Osteoblast (primary cell): ENCODE results near the gene MALRD1. TPM values are rescaled to one million over a fixed set of nuclear protein-coding genes. Genes with fewer than 3 reads are reported as not detected.
A peak's percentile ranks its signal among the peaks of the same experiment; 100 is the strongest.

Experiments used
- DNase-seq: peaks from one replicate; pipeline ENCODE4 v3.0.0; 2011; ENCODE audit warnings: low spot score, mixed read lengths; ENCODE audit not compliant: insufficient read length; ENCODE audit errors: missing footprints
- H2AFZ ChIP-seq: 2 replicates; pipeline ENCODE4 v1.6.0; 2011; ENCODE audit warnings: mild to moderate bottlenecking, low read length
- H3K27ac ChIP-seq: 2 replicates; pipeline ENCODE4 v1.5.1; 2011; ENCODE audit warnings: mild to moderate bottlenecking, low read depth, low read length, moderate library complexity
- H3K27me3 ChIP-seq: 2 replicates; pipeline ENCODE4 v1.6.0; 2012; ENCODE audit warnings: mild to moderate bottlenecking, control low read depth, inconsistent platforms, low read length, moderate library complexity; ENCODE audit not compliant: insufficient read depth
- H3K36me3 ChIP-seq: 2 replicates; pipeline ENCODE4 v1.5.1; 2011; ENCODE audit warnings: mild to moderate bottlenecking, low read length, control low read depth, moderate library complexity; ENCODE audit not compliant: insufficient read depth
- H3K4me1 ChIP-seq: 2 replicates; pipeline ENCODE4 v1.5.1; 2011; ENCODE audit warnings: mild to moderate bottlenecking, low read length, control low read depth, moderate library complexity; ENCODE audit not compliant: insufficient read depth
- H3K4me2 ChIP-seq: 2 replicates; pipeline ENCODE4 v1.6.0; 2011; ENCODE audit warnings: mild to moderate bottlenecking, low read length; ENCODE audit not compliant: insufficient read depth
- H3K4me3 ChIP-seq: fragments of 200-600 bp; sonication (generic); 3 replicates; pipeline ENCODE4 v1.5.1; 2012; ENCODE audit warnings: mild to moderate bottlenecking, low read length, inconsistent platforms; ENCODE audit not compliant: insufficient read depth
- H3K79me2 ChIP-seq: 2 replicates; pipeline ENCODE4 v1.6.0; 2012; ENCODE audit warnings: mild to moderate bottlenecking, low read length, control low read depth, inconsistent platforms; ENCODE audit not compliant: insufficient read depth
- H3K9me3 ChIP-seq: 2 replicates; pipeline ENCODE4 v1.5.1; 2011; ENCODE audit warnings: low read depth, low read length, control low read depth
- H4K20me1 ChIP-seq: 2 replicates; pipeline ENCODE4 v1.6.0; 2012; ENCODE audit warnings: mild to moderate bottlenecking, low read length, control low read depth; ENCODE audit not compliant: insufficient read depth
- total RNA-seq: library from RNA; depleted of rRNA; stranded (reverse); fragments of >200 nt; gene quantifications from 2 replicates; pipeline ENCODE4 v1.2.3, GENCODE V29; 2012
- TF ChIP-seq, protein P1 (sequence below): IDR thresholded peaks from 2 replicates; pipeline ENCODE4 v1.5.1; 2011; ENCODE audit warnings: mild to moderate bottlenecking, low read depth, low read length, moderate library complexity; ENCODE audit errors: extremely low read depth

MALRD1 gene
- total RNA-seq, 1 donor = 2.9 TPM

GRCh38 chr10:19620811-19621210 is 572.2 kb downstream of the MALRD1 start:
- Histone ChIP-seq H3K4me3 (no peak overlapping the region), H2AFZ (no peak overlapping the region), H3K36me3 (no peaks in the 10 kb centered on the region), H3K4me2 (no peak overlapping the region), H3K9me3 (no peaks in the 10 kb centered on the region), H3K4me1 (no peaks in the 10 kb centered on the region), H3K79me2 (no peaks in the 10 kb centered on the region), H3K27ac (no peak overlapping the region), H3K27me3 (no peaks in the 10 kb centered on the region), H4K20me1 (no peaks in the 10 kb centered on the region)
- no peak for DNase-seq
- TF ChIP-seq, protein P1, sequence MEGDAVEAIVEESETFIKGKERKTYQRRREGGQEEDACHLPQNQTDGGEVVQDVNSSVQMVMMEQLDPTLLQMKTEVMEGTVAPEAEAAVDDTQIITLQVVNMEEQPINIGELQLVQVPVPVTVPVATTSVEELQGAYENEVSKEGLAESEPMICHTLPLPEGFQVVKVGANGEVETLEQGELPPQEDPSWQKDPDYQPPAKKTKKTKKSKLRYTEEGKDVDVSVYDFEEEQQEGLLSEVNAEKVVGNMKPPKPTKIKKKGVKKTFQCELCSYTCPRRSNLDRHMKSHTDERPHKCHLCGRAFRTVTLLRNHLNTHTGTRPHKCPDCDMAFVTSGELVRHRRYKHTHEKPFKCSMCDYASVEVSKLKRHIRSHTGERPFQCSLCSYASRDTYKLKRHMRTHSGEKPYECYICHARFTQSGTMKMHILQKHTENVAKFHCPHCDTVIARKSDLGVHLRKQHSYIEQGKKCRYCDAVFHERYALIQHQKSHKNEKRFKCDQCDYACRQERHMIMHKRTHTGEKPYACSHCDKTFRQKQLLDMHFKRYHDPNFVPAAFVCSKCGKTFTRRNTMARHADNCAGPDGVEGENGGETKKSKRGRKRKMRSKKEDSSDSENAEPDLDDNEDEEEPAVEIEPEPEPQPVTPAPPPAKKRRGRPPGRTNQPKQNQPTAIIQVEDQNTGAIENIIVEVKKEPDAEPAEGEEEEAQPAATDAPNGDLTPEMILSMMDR = peak; percentile 31

GRCh38 chr10:19623321-19623720 is 574.7 kb downstream of the MALRD1 start:
- Histone ChIP-seq H3K4me2 (no peak overlapping the region), H4K20me1 (no peaks in the 10 kb centered on the region), H3K36me3 (no peaks in the 10 kb centered on the region), H3K4me1 (no peaks in the 10 kb centered on the region), H3K79me2 (no peaks in the 10 kb centered on the region), H3K9me3 (no peaks in the 10 kb centered on the region), H3K4me3 (no peak overlapping the region), H2AFZ (no peak overlapping the region), H3K27me3 (no peaks in the 10 kb centered on the region), H3K27ac (no peak overlapping the region)
- no peak for DNase-seq
- TF ChIP-seq, protein P1 = no peak

- H3K9me3 ChIP-seq = no peaks in the 10 kb centered on the region
- H3K4me1 ChIP-seq = peaks cover 16% of the 10 kb centered on the region
- H3K4me3 ChIP-seq = no peak overlapping the region
- H3K4me2 ChIP-seq = no peak overlapping the region
- H3K79me2 ChIP-seq = no peaks in the 10 kb centered on the region
- TF ChIP-seq, protein P1 = no peak
- DNase-seq = no peak
- H3K27ac ChIP-seq = no peak overlapping the region
- H3K36me3 ChIP-seq = no peaks in the 10 kb centered on the region
- H2AFZ ChIP-seq = no peak overlapping the region
- H4K20me1 ChIP-seq = no peaks in the 10 kb centered on the region
- H3K27me3 ChIP-seq = no peaks in the 10 kb centered on the region
Observed at GRCh38 chr10:19626156-19626555, 577.6 kb downstream of the MALRD1 start.

DNA sequence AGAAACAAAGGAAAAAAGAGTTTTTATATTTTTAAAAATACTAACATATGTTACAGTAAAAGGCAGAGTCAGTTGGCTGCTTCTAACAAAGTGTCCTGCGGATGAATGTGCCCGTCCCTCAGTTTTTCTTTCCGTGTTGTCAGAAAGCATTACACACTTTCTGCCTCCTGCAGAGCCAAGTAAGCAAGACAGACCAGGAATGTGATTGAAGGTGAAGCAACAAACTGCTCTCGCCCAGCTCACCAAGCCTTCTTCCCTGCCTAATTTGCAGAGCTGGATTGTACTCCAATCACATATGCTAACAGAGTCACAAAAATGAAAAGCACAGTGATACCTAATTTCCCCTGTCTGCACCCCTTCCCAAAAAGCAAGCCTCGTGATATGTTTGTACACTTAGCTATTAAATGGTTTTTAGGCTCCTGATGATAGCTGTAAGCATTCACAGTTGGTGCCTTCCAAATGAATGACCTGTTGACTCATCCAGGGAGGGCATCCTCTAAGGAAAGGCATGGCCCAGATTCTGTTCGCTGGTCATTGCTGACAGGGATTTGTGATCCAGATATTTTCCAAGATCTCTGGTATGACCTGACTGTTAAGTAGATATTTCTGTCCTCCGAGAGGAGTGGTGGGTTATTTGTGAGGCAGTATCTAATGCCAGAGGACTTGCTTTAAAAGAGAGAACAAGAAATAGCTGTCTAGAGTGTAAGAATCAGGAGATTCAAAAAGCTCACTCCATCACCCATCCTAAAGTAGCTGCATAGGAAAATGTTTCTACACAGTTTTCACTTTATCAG is 580.4 kb downstream of the MALRD1 start:
- H3K4me2 ChIP-seq = peak overlapping the region; percentile 42
- H2AFZ ChIP-seq = peak overlapping the region; percentile 75
- H3K4me1 ChIP-seq = peaks cover 16% of the 10 kb centered on the region

More for the DNA sequence above, 580.4 kb downstream of the MALRD1 start:
- Histone ChIP-seq H3K9me3 (no peaks in the 10 kb centered on the region), H3K27me3 (no peaks in the 10 kb centered on the region), H3K27ac (peak overlapping the region; percentile 2), H3K79me2 (no peaks in the 10 kb centered on the region), H3K4me3 (no peak overlapping the region), H4K20me1 (no peaks in the 10 kb centered on the region), H3K36me3 (no peaks in the 10 kb centered on the region)
- DNase-seq = peak; percentile 58
- TF ChIP-seq, protein P1 = no peak
